ENCODE measurements around the gene DACH2. TPM values are rescaled to one million over a fixed set of nuclear protein-coding genes. Genes with fewer than 3 reads are reported as not detected.

DACH2 gene
- total RNA-seq, 1 donor from 2014 or later = not detected

GRCh38 chrX:86263526-86263925 lies 115.3 kb downstream of the DACH2 start:
- DNase-seq (ENCODE audit: low spot score) (no peak), ATAC-seq (no peak)

- DNase-seq (ENCODE audit: low spot score) (no peak), ATAC-seq (no peak)
These were observed 147.0 kb downstream of the DACH2 start for GRCh38 chrX:86295293-86295692.

GRCh38 chrX:86322913-86323312 lies 174.7 kb downstream of the DACH2 start:
- no peak for DNase-seq (ENCODE audit: low spot score)

GRCh38 chrX:86329174-86329573 lies 180.9 kb downstream of the DACH2 start:
- ATAC-seq (no peak), DNase-seq (ENCODE audit: low spot score) (no peak)

More at GRCh38 chrX:86322913-86323312, 174.7 kb downstream of the DACH2 start:
- ATAC-seq = peak; percentile 53

GRCh38 chrX:86348669-86349068 lies 200.4 kb downstream of the DACH2 start:
- DNase-seq (ENCODE audit: low spot score) (no peak), ATAC-seq (no peak)

- no peak for DNase-seq (ENCODE audit: low spot score)
These were observed 200.9 kb downstream of the DACH2 start for GRCh38 chrX:86349115-86349514.

GRCh38 chrX:86369847-86370630 lies 221.8 kb downstream of the DACH2 start:
- ATAC-seq (peak; percentile 83), DNase-seq (ENCODE audit: low spot score) (no peak)

More at GRCh38 chrX:86349115-86349514, 200.9 kb downstream of the DACH2 start:
- ATAC-seq = no peak

- ATAC-seq (no peak), DNase-seq (ENCODE audit: low spot score) (no peak)
These were observed 222.7 kb downstream of the DACH2 start for GRCh38 chrX:86370927-86371326.

GRCh38 chrX:86379209-86379608 lies 231.0 kb downstream of the DACH2 start:
- no peak for DNase-seq (ENCODE audit: low spot score)
- ATAC-seq = no peak

- ATAC-seq = no peak
- no peak for DNase-seq (ENCODE audit: low spot score)
These were observed 235.7 kb downstream of the DACH2 start for GRCh38 chrX:86383681-86384540.

- no peak for ATAC-seq
- no peak for DNase-seq (ENCODE audit: low spot score)
These were observed 259.1 kb downstream of the DACH2 start for GRCh38 chrX:86407371-86407770.

GRCh38 chrX:86421771-86422170 lies 273.5 kb downstream of the DACH2 start:
- ATAC-seq (no peak), DNase-seq (ENCODE audit: low spot score) (no peak)

GRCh38 chrX:86436116-86436515 lies 287.9 kb downstream of the DACH2 start:
- ATAC-seq (no peak), DNase-seq (ENCODE audit: low spot score) (no peak)

GRCh38 chrX:86455495-86455894 lies 307.2 kb downstream of the DACH2 start:
- no peak for DNase-seq (ENCODE audit: low spot score)
- ATAC-seq = no peak

- DNase-seq (ENCODE audit: low spot score) (no peak), ATAC-seq (no peak)
These were observed 312.5 kb downstream of the DACH2 start for GRCh38 chrX:86460760-86461159.

- no peak for DNase-seq (ENCODE audit: low spot score)
- no peak for ATAC-seq
These were observed 356.0 kb downstream of the DACH2 start for GRCh38 chrX:86504297-86504696.

GRCh38 chrX:86507331-86507730 lies 359.1 kb downstream of the DACH2 start:
- no peak for ATAC-seq
- no peak for DNase-seq (ENCODE audit: low spot score)

GRCh38 chrX:86579777-86580176 lies 431.5 kb downstream of the DACH2 start:
- DNase-seq (ENCODE audit: low spot score) (no peak), ATAC-seq (no peak)

- ATAC-seq (no peak), DNase-seq (ENCODE audit: low spot score) (no peak)
These were observed 456.4 kb downstream of the DACH2 start for GRCh38 chrX:86604607-86605006.

- no peak for DNase-seq (ENCODE audit: low spot score)
- no peak for ATAC-seq
These were observed 548.7 kb downstream of the DACH2 start for GRCh38 chrX:86696951-86697350.

GRCh38 chrX:86711531-86712180 lies 563.4 kb downstream of the DACH2 start:
- DNase-seq (ENCODE audit: low spot score) = no peak
- ATAC-seq = peak; percentile 81
